ENCODE results near the gene BNIP2. TPM values are rescaled to one million over a fixed set of nuclear protein-coding genes. Genes with fewer than 3 reads are reported as not detected.
A peak's percentile ranks its signal among the peaks of the same experiment; 100 is the strongest.
"Not testable (repeated sequence)": the region's sequence is repeated elsewhere in the genome, so short reads cannot be mapped to it uniquely, and the experiment has no call there.

BNIP2 gene
- polyA plus RNA-seq, 4 donors, result 65.3 to 89.3 (median 78.8) TPM

DNA sequence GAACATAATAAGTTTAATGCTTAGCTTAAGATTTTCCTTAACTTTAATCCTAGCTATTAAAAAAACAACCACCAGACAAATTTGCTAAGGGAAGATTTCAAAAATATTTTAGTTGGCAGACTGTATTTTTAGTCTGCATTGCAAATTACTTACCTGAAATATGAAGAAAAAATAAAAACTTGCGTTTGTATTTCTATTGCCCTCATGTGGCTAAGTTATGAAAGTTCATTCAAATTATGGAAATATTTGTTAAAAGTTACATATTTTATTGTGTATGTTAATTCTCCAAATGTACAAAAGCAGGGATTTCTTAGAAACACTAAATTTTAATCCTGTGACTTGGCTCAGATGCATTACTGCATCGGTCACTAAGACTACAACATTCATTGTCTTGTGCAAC is 46.8 kb downstream of the BNIP2 start:
- DNase-seq (ENCODE audit: low read depth in 4 of 4, low spot score in 3 of 4), result no peak

GRCh38 chr15:59637507-59637906 is 51.6 kb downstream of the BNIP2 start:
- DNase-seq (ENCODE audit: low read depth in 4 of 4, low spot score in 3 of 4), result not testable (repeated sequence)

GRCh38 chr15:59636184-59636583 is 52.9 kb downstream of the BNIP2 start:
- DNase-seq (ENCODE audit: low read depth in 4 of 4, low spot score in 3 of 4), result no peak

- no peak for DNase-seq (ENCODE audit: low read depth in 4 of 4, low spot score in 3 of 4)
These were observed 56.4 kb downstream of the BNIP2 start for GRCh38 chr15:59632714-59633113.

GRCh38 chr15:59622289-59622688 is 66.8 kb downstream of the BNIP2 start:
- no peak for DNase-seq (ENCODE audit: low read depth in 4 of 4, low spot score in 3 of 4)

GRCh38 chr15:59618406-59618805 is 70.7 kb downstream of the BNIP2 start:
- no peak for DNase-seq (ENCODE audit: low read depth in 4 of 4, low spot score in 3 of 4)

GRCh38 chr15:59616379-59616778 is 72.7 kb downstream of the BNIP2 start:
- DNase-seq (ENCODE audit: low read depth in 4 of 4, low spot score in 3 of 4), result peak in 2 of 4 donors; percentile 23 to 26

DNA sequence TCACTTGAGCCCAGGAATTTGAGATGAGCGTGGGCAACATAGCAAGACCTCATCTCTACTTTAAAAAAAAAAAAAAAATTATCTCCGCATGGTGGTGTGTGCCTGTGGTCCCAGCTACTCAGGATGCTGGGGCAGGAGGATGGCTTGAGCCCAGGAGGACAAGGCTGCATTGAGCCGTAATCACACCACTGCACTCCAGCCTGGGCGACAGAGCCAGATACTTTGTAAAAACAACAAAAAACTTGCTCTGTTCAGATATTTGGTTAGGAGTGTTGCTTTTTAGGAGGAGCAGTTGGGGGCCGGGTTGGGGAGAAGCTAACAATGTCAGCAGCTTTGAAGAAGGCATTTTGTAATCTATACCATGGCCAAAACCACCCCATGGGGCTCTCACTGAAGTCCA is 73.5 kb downstream of the BNIP2 start:
- no peak for DNase-seq (ENCODE audit: low read depth in 4 of 4, low spot score in 3 of 4)

GRCh38 chr15:59614153-59614552 is 75.0 kb downstream of the BNIP2 start:
- DNase-seq (ENCODE audit: low read depth in 4 of 4, low spot score in 3 of 4), result no peak

GRCh38 chr15:59611276-59612260 is 77.6 kb downstream of the BNIP2 start, which contains the start of gene GCNT3:
TSS of gene GCNT3 (plus strand) at chr15:59611783. CDS start at chr15:59618239, 6,456 bp downstream.
- peak in 2 of 4 donors; percentile 37 to 39 for DNase-seq (ENCODE audit: low read depth in 4 of 4, low spot score in 3 of 4)

GRCh38 chr15:59609730-59610712 is 79.1 kb downstream of the BNIP2 start:
- DNase-seq (ENCODE audit: low read depth in 4 of 4, low spot score in 3 of 4), result no peak

Other genes starting within 250 kb of the BNIP2 start
- gene GCNT3, start 77.5 kb downstream of the BNIP2 start, polyA plus RNA-seq (ENCODE audit: insufficient read length in 4 of 4), result under 1 TPM; 0.61 to 0.94 (median 0.68) TPM
- gene GTF2A2, start 31.8 kb downstream of the BNIP2 start, polyA plus RNA-seq (ENCODE audit: insufficient read length in 4 of 4), result 100 to 1,000 TPM; 157 to 173 (median 162) TPM